Esophagus muscularis mucosa (tissue), 4 donors: ENCODE results near the gene CLASP1.

ENCODE experiments used
- EP300 ChIP-seq: sonication (generic); formaldehyde crosslinking; IDR thresholded peaks from one replicate; pipeline ENCODE4 v1.6.1; 2017; ENCODE audit warnings: antibody characterized with exemption
- POLR2A ChIP-seq: fragments of 450-650 bp; IDR thresholded peaks from one replicate; pipeline ENCODE4 v1.6.1; 2017; ENCODE audit warnings: antibody characterized with exemption, moderate library complexity, mild to moderate bottlenecking, low read depth
- POLR2AphosphoS5 ChIP-seq, 2 donors: sonication (generic); formaldehyde crosslinking; IDR thresholded peaks; one replicate each; pipeline ENCODE4 v1.6.1; 2017; ENCODE audit warnings: antibody characterized with exemption in 2 of 2
- TF ChIP-seq, protein P1 (sequence below), 3 experiments: fragments of 200-600 bp in 2 of 3; fragments of 450-650 bp in 1 of 3; sonication (generic) in 2 of 3; IDR thresholded peaks; one replicate each; pipeline ENCODE4 v1.5.1; 2017 to 2019; ENCODE audit warnings: antibody characterized with exemption in 3 of 3, mild to moderate bottlenecking in 2 of 3, moderate library complexity in 1 of 3

DNA sequence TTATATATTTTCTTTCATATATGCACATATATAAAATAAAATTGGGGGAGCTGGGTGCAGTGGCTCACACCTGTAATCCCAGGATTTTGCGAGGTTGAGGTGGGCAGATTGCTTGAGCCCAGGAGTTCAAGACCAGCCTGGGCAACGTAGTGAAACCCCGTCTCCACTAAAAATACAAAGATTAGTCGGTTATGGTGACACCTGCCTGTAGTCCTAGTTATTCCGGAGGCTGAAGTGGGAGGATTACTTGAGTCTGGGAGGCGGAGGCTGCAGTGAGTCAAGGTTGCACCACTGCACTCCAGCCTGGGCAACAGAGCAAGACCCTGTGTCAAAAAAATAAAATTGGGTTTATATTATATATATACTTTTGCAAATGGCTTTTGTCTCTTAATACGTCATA is 324.7 kb downstream of the CLASP1 start:
- TF ChIP-seq, protein P1, sequence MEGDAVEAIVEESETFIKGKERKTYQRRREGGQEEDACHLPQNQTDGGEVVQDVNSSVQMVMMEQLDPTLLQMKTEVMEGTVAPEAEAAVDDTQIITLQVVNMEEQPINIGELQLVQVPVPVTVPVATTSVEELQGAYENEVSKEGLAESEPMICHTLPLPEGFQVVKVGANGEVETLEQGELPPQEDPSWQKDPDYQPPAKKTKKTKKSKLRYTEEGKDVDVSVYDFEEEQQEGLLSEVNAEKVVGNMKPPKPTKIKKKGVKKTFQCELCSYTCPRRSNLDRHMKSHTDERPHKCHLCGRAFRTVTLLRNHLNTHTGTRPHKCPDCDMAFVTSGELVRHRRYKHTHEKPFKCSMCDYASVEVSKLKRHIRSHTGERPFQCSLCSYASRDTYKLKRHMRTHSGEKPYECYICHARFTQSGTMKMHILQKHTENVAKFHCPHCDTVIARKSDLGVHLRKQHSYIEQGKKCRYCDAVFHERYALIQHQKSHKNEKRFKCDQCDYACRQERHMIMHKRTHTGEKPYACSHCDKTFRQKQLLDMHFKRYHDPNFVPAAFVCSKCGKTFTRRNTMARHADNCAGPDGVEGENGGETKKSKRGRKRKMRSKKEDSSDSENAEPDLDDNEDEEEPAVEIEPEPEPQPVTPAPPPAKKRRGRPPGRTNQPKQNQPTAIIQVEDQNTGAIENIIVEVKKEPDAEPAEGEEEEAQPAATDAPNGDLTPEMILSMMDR (IDR thresholded peaks at IDR 0.05) = no peak
- TF ChIP-seq POLR2A (no peak), EP300 (no peak), POLR2AphosphoS5 (IDR thresholded peaks at IDR 0.05) (no peak)
